Nephron (organoid): Measurements from ENCODE around the gene MAP7D3.

Experiments
- H3K27ac Mint-ChIP-seq, 3 experiments: 2 replicates each; pipeline ENCODE4 v1.8.0; 2020; ENCODE audit warnings: mixed read lengths in 3 of 3, mild to moderate bottlenecking in 2 of 3, moderate library complexity in 1 of 3
- H3K27me3 Mint-ChIP-seq: 2 replicates; pipeline ENCODE4 v1.8.0; 2021; ENCODE audit warnings: low read depth, mild to moderate bottlenecking, moderate library complexity, mixed read lengths
- H3K36me3 Mint-ChIP-seq: 2 replicates; pipeline ENCODE4 v1.8.0; 2020; ENCODE audit warnings: low read depth, mixed read lengths
- H3K4me1 Mint-ChIP-seq: 2 replicates; pipeline ENCODE4 v1.8.0; 2020; ENCODE audit warnings: mixed read lengths
- H3K4me3 Mint-ChIP-seq, 3 experiments: 2 replicates each; pipeline ENCODE4 v1.8.0; 2020; ENCODE audit warnings: mild to moderate bottlenecking in 3 of 3, mixed read lengths in 3 of 3, moderate library complexity in 2 of 3
- H3K9me3 Mint-ChIP-seq: 2 replicates; pipeline ENCODE4 v1.8.0; 2020; ENCODE audit warnings: mixed read lengths
- TF ChIP-seq, protein P1 (sequence below), 3 experiments: fragments of 200-600 bp; sonication (generic); IDR thresholded peaks; one replicate each; pipeline ENCODE4 v1.5.0; 2021; ENCODE audit warnings: antibody characterized with exemption in 3 of 3; ENCODE audit not compliant: unreplicated experiment in 3 of 3

Gene MAP7D3

GRCh38 chrX:136209016-136209738 lies 42.0 kb downstream of the MAP7D3 start:
- Mint-ChIP-seq H3K27me3 (no peaks in the 10 kb centered on the region), H3K27ac (no peak overlapping the region), H3K36me3 (peaks cover 8% of the 10 kb centered on the region), H3K9me3 (peaks cover 7% of the 10 kb centered on the region), H3K4me3 (no peak overlapping the region), H3K4me1 (peaks cover 16% of the 10 kb centered on the region)
- TF ChIP-seq, protein P1, sequence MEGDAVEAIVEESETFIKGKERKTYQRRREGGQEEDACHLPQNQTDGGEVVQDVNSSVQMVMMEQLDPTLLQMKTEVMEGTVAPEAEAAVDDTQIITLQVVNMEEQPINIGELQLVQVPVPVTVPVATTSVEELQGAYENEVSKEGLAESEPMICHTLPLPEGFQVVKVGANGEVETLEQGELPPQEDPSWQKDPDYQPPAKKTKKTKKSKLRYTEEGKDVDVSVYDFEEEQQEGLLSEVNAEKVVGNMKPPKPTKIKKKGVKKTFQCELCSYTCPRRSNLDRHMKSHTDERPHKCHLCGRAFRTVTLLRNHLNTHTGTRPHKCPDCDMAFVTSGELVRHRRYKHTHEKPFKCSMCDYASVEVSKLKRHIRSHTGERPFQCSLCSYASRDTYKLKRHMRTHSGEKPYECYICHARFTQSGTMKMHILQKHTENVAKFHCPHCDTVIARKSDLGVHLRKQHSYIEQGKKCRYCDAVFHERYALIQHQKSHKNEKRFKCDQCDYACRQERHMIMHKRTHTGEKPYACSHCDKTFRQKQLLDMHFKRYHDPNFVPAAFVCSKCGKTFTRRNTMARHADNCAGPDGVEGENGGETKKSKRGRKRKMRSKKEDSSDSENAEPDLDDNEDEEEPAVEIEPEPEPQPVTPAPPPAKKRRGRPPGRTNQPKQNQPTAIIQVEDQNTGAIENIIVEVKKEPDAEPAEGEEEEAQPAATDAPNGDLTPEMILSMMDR (IDR thresholded peaks at IDR 0.05; ENCODE audit: unreplicated experiment in 3 of 3): peak in 2 of 3 experiments; percentile 34 to 45

GRCh38 chrX:136207546-136207945 lies 43.7 kb downstream of the MAP7D3 start:
- Mint-ChIP-seq H3K27ac (no peak overlapping the region), H3K36me3 (peaks cover 8% of the 10 kb centered on the region), H3K4me3 (no peak overlapping the region), H3K4me1 (peaks cover 24% of the 10 kb centered on the region), H3K27me3 (no peaks in the 10 kb centered on the region), H3K9me3 (peaks cover 3% of the 10 kb centered on the region)
- TF ChIP-seq, protein P1 (IDR thresholded peaks at IDR 0.05; ENCODE audit: unreplicated experiment in 3 of 3): no peak

GRCh38 chrX:136206916-136207315 lies 44.3 kb downstream of the MAP7D3 start:
- H3K4me3 Mint-ChIP-seq: no peak overlapping the region
- H3K27ac Mint-ChIP-seq: no peak overlapping the region
- H3K9me3 Mint-ChIP-seq: peaks cover 3% of the 10 kb centered on the region
- TF ChIP-seq, protein P1 (IDR thresholded peaks at IDR 0.05; ENCODE audit: unreplicated experiment in 3 of 3): no peak
- peaks cover 8% of the 10 kb centered on the region for H3K36me3 Mint-ChIP-seq
- peaks cover 24% of the 10 kb centered on the region for H3K4me1 Mint-ChIP-seq
- H3K27me3 Mint-ChIP-seq: no peaks in the 10 kb centered on the region

DNA sequence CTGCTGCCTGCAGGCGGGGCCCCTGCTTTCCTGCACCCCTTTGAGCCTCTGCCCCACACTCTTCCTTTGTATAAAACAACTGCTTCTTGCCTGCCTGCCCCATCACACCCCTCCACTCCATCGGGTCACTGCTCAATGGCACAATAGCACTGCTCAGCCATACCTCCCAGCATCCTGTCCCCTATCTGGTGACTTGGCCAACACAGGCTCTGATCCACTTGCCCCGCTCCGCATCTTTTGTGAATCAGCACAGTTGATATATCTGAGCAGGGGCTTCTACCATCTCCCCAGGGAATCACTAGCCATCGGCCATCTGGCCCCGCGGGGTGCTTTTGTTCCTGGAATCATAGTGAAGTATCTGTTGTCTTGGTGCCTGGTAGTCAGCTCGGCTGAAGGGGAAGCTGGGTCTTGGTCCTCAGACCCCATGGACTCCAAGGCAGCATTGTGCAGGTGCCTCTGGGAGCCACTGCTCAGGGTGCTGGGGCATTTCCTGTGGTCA lies 45.3 kb downstream of the MAP7D3 start:
- H3K9me3 Mint-ChIP-seq: peaks cover 3% of the 10 kb centered on the region
- H3K27me3 Mint-ChIP-seq: no peaks in the 10 kb centered on the region
- H3K4me3 Mint-ChIP-seq: no peak overlapping the region
- TF ChIP-seq, protein P1 (IDR thresholded peaks at IDR 0.05; ENCODE audit: unreplicated experiment in 3 of 3): no peak
- no peak overlapping the region for H3K27ac Mint-ChIP-seq
- peaks cover 8% of the 10 kb centered on the region for H3K36me3 Mint-ChIP-seq
- peaks cover 29% of the 10 kb centered on the region for H3K4me1 Mint-ChIP-seq

- Mint-ChIP-seq H3K4me1 (peaks cover 27% of the 10 kb centered on the region), H3K27ac (no peak overlapping the region), H3K4me3 (no peak overlapping the region), H3K9me3 (no peaks in the 10 kb centered on the region), H3K27me3 (no peaks in the 10 kb centered on the region), H3K36me3 (peaks cover 4% of the 10 kb centered on the region)
- TF ChIP-seq, protein P1 (IDR thresholded peaks at IDR 0.05; ENCODE audit: unreplicated experiment in 3 of 3): no peak
These were observed 46.6 kb downstream of the MAP7D3 start for GRCh38 chrX:136204571-136204970.

- peaks cover 29% of the 10 kb centered on the region for H3K4me1 Mint-ChIP-seq
- H3K27me3 Mint-ChIP-seq: no peaks in the 10 kb centered on the region
- H3K36me3 Mint-ChIP-seq: peaks cover 4% of the 10 kb centered on the region
- H3K27ac Mint-ChIP-seq: no peak overlapping the region
- TF ChIP-seq, protein P1 (IDR thresholded peaks at IDR 0.05; ENCODE audit: unreplicated experiment in 3 of 3): no peak
- H3K4me3 Mint-ChIP-seq: no peak overlapping the region
- H3K9me3 Mint-ChIP-seq: no peaks in the 10 kb centered on the region
These were observed 47.2 kb downstream of the MAP7D3 start for GRCh38 chrX:136203951-136204350.
